Stimulated activated CD8-positive, alpha-beta memory T cell treated with anti-CD3 and anti-CD28 coated beads, Interleukin-4, amount 100 ng/mL, for 1 hour (primary cell): ENCODE results near the gene RPS19BP1.

Experiments
- DNase-seq, 2 donors: peaks; one replicate each; pipeline ENCODE4 v3.0.0-alpha.2; 2020; ENCODE audit warnings: low read depth in 2 of 2, low spot score in 1 of 2

RPS19BP1 gene

DNA sequence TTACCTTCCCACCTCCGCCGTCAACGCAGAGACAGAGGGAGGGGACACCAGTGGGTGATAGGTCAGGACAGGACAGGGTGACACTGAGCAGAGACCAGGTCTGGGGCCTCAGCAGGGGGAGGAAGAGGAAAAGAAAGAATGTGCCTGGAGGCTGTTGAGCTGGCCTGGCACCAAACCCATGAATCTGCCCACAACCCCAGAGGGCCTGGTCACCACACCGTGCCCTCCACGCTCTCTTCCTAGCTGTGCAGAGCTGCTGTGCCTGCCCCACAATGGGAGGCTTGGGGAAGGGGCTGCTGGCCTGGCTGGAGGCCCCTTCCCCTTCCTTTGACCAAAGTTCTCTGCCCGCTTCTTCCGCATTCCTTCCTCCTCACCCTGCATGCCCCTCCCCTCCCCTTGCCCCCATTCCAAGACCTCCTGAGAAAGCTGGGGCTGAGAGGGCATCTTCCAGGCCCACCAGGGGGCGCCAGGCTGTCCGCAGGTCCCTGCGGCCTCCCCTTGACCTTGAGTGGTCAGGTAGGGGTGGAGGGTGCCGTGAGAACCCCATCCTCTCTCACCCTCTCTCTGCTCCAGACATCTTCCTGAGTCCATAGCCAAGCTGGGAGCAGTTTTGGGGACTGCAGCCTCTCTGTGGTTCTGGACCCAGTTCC, 27.0 kb upstream of the RPS19BP1 start:
- DNase-seq = no peak

DNA sequence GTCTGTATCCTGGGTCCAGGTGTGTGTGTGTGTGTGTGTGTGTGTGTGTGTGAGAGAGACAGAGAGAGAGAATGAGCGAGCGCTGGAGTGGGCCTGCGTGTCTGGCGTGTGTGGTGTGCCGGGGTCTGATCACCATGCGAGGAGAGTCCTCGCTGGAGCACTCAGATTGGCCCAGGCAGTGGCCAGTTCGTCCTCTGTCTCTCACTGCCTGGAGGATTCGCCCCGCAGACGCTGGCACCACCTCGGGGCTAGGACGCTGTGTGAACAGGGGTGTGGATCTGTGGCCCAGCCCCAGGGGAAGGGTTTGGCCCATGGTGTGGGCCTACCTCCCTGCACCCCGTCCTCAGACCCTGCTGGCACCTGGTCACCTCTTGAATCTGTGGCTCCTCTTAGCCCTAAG, 26.4 kb upstream of the RPS19BP1 start:
- DNase-seq = no peak

DNA sequence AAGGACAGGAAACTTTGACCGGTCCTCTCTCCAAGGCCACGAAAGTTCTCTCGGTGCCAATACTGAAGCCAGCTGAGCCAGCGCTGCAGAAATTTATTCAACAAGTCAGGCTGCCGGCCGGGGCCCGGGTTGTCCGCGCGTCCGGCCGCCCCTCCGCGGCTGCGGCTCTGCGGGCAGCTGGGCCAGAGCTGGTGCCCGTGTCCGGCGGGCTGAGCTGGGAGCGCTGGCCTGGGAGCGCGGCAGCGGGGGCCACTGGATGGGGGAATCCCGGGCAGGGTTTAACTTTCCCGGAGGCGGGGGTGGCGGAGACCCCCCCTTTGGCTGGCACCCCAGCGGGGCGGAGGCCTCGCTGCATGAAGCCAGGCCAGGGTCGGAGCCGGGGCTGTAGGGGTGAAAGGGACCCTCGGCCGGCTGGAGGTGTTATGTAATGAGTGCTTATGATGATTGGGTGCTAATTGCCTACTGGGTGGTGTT, 25.7 kb upstream of the RPS19BP1 start:
- DNase-seq = no peak

DNA sequence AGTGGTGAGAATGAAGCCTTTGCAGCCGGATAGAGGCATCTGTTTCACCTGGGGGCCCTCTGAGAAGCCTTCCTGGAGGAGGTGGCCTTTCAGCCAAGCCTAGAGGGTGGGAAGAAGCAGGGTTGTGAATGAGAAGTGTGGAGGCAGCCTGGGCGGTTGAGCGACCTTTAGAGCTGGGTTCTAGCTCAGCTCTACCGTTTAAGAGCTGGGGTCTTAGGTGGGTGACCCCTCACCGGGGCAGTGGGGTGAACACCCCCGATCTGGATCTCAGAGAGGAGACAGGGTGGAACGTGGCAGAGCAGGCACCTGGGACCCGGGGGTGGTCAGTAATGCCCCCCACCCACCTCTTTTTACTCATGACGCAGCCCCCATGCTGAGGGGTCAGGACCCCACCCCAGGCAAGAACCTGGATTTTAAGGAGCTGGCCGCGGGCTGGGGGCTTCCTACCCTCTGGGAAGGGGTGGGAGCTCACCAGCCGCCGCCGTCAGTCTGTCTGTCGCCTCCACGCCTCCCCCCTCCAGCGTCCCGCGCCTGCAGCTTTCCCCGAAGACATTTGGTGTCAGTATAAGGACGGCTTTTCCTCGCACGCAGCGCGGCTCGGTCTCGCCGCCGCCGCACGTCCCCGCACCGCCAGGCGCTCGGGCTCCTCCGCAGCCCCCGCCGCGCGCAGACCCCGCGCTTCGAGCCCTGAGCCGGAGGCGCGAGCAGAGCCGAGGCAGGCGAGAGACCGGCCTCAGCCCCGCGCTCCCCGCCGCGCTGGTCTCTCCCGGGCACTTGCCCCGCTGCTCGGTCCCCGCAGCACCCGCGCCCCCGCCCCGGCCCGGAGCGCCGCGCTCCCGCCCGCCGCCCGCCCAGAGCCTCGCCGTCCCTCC, 24.7 kb upstream of the RPS19BP1 start:
- DNase-seq = no peak

DNA sequence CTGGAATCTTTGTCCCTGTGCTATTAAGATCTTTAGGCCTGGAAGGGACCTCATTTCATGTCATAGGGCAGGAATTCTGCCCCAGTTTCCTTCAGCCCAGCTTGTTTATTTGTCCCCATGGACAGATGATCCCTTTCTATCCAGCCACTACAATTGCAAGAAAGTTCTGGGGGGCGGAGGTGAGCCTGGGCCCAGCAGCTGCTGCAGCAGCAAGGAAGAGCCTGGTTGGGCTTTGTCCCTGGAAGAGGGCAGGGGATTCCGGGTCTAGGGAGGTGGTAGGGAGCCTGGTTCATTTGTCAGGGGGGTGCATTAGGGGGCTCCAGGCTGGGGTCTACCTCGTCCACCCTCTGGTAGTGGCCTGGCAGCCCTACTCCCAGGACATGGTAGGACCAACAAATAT, 21.6 kb upstream of the RPS19BP1 start:
- DNase-seq = no peak

DNA sequence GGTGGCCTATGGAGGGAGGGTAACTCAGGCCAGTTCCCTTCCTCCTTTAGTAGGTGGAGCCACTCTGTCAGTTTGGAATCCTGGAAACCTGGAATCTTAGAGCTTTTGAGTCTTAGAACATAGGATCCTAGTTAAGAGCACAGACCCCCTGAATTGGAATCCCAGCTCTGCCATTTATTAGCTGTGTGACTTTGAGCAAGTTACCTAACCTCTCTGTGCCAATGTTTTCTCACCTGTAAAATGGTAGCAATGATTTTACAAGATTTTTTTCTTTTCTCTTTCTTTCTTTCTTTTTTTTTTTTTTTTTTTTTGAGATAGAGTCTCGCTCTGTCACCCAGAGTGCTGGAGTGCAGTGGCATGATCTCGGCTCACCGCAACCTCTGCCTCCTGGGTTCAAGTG, 20.9 kb upstream of the RPS19BP1 start:
- DNase-seq = no peak

DNA sequence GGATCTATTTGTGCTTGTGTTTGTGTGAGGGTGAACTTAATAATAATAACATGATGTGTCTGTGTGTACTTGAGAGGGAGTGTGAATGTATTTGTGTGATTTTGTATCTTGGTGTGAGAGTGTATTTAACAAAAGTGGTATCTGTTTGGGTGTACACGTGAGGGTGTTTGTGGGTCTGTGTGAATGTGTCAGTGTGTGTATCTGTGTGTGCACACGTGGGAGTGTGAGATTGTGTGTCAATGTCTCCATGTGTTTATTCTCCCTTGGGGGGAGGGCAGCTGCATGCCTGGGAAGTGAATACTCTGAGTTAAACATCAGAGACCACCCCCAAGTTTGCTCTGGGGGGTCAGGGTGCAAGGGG, 15.0 kb upstream of the RPS19BP1 start:
- no peak for DNase-seq

DNA sequence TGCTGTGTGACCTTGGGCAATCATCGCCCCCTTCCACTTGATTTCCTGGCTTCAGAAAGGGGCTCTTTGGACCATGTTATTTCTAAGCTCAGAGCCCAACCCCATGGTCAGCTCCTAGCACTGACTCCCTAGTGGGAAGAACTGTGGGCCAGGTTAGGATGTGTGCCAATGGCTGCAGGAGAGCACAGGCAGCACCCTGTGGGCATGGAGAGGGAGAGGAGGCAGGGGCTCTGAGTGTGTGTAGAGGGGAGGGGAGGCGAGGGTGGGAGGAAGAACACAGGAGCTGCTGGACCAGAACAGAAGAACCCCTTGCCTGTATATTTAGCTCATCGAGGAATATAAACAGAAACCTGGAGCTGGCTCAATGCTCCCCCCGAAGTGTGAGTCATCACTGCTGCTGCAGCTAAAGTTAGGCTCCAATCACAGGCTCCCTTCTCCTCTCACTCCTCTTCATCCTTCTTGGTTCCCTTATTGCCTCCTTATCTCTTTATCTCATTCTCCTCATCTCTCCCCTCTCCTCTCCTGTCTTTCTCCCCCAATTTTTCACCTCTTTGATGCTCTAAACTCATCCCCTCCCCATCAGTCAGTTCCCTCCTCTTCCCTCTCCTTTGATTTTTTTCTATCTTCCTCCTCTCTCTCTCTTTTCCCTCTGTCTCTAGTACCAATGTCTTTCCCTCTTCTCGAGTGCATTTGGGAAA, 14.5 kb upstream of the RPS19BP1 start:
- no peak for DNase-seq

DNA sequence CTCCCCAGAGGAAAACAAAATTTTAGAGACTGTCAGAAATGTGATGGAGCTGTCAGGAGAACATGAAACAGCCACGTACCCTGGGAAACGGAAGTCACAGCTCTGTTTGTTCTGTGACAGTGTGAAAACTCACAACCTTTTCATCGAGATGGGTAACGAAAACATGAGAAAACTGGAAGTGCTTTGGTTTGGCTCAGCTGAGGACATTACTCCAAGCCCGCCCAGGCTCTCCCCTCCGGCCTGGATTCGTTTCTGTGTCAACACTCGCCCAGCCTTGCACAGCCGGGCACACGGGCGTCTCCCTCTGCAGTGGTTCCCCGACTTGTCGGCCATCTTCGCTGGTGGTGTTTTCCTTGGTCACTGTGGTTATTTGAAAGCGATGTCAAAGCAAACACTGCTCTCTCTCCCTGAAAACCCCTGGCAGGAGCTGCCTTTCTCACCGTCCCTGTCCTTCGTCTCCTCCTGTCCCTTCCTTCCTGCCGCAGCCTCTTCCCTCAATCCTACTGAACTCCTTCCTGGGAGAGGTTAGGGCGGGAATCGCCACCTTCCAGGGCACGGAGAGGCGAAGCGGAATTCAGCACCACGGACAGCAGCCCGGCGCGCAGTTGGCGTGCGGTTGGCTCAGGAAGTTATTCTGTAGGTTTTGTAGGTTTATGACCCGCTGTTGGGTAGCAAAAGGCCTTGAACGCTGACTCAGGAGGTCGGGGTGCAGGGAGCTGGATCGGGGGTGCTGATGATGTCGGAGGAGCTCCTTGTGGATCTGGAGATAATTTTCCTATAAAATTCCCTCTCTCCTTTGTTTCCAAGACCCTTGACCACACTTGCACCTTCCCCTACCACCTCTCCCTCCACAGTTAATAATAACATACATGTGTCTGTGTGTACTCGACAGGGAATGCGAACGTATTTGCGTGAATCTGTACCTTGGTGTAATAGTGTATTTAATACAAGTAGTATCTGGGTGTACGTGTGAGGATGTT, 13.1 kb upstream of the RPS19BP1 start:
- peak; percentile 41 to 51 for DNase-seq

DNA sequence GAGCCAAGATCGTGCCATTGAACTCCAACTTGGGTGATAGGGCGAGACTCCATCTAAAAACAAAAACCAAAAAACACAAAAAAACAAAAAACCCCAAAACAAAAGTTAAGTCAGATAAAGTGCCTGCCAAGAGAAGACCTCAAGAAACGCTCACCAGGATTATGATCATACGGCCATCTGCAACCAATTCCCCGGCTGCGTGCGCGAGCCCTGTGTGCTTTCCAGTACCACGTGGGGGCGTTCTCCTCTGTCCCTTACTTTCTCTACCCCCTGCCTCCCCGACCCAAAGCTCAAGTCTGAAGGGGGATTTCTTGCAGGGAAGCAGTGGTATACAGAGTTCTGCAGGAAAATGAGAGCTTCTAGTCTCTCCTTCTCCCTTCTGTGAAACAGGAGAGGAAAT, 10.5 kb upstream of the RPS19BP1 start:
- no peak for DNase-seq

DNA sequence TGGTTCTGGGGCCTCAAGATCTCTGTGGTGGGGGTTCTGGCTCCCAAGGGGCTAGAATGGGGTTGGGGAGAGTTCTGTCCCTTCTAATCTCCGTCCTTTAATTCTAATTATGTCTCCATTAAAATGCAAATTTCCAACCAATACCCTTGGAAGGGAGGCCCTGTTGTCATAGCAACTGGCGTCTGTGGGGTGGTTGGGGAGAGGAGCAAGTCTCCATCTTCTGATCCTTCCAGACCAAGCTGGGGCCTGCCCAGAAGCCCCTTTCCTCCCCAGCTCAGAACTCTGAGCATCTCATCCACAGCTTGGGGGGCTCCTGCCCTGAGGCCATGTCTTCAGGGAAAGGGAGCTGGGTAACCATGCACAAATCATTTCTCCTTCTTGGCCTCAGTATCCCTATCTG, 5.4 kb upstream of the RPS19BP1 start:
- DNase-seq = no peak

DNA sequence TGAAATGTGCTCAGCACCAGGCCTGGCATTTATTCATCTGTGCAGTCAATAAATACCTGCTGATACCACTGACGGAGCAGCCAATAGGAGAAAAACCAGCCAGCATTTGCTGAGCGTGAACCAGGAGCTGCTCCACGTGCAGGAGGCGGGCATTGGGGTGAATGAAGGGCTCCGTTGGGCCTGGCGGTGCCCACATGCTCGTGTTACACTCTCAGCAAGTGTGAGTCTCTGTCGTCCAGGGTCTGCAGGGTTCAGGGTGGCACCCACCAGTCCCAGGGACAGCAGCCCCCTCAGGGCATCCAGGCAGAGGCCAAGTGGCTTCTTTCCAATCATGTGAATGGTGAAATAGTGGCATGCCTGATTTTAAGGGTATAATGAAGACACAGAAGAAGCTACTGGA, 4.2 kb upstream of the RPS19BP1 start:
- no peak for DNase-seq

DNA sequence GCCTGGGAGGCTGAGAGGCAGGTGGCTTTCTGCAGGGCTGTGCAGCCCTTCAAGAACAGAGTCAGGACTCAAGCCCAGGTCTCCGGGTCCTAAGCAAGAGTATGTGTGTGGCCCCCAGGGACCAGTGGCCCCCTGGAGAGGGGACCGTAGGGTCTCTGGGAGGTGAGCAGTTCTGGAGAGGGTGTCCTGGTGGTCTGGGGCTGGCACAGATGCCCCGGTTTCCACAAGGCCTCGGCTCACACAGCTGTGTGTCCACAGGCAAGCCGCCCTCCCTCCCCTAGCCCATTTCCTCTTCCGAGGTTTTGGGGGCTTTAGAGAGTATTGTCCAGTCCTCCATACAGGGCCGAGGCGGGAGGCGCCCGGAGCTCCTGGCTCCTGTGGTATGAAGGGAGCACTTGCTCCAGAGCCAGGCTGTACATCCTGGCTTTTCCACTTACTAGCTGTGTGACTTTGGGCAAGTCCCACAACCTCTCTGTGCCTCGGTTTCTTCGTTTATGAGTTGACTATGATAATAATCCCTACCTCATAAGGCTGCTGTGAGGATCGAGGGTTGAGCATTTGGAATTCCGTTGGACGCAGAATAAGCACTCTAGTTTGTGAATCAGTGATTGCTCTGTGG, 3.4 kb upstream of the RPS19BP1 start:
- no peak for DNase-seq

DNA sequence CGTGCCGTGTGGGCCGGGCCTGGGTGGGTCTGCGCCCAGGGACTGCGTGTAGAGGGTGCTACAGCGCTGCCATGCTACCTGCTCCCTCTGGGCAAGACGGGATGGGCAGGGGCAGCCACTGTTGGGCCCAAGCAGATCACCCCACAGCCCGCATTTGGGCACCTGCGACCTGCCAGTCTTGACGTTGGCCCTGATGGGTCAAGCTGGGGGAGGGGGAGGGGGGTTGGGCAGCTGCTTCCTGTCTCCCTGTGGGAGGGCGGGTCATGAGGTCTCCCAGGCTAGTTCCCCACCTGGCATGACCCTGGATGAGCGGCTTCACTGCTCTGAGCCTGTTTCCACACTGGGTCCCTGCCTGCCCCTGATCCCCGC, 2.8 kb upstream of the RPS19BP1 start:
- DNase-seq = no peak

DNA sequence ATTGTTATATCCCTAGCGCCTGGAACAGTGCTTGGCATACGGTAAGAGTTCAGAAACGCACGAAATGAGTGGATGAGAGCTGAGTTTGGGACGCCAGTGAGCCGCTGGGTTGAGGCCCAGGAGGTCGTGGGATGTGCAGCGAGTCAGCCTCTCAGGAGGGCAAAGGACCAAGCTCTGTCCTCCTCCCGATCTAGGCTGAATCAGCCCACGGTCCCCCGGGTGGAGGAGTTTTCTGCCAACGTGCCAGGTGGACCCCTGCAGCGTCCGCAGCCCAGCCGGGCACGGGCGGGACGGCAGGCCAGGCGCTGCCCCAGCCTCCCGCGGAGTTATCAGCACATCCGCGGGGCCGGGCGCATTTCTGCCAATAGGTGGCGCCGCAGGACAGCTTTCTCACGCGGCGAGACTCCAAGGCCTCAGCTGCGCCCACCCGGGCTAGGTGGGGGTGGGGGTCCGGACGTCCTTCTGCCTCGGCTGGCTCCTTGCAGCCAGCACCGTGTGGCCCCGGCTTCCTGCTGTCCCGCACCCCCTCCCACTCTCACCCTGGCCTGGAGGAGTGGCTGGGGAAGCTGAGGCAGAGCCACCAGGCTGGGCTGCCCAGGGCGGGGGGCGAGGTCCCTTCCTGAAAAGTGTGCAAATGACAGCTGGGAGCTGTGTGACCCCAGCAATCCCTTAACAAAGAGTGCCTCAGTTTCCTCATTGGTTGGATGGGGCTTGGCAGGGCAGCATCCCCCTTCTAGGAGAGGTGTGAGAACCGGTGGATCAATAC, 2.2 kb upstream of the RPS19BP1 start:
- peak; percentile 64 to 67 for DNase-seq

DNA sequence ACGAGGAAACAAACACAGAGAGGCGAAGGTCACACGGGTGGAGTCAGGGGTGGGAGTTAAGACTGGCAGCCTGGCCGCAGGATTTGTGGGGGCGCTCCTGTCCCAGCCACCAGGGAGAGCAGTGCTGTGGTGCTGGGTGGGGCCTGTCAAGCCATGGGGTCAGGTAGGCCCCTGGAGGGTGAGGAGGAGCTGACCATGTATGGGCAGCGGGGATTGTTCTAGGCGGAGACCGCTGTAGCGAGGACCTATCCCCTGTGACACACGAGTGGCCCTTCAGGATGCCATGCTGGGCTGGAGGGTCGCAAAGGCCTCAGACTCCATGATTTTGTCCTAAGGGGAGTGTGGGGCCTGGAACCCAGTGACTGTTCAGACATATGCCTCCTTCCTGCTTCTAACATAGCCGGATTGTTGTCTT, 1.6 kb upstream of the RPS19BP1 start:
- DNase-seq = no peak

DNA sequence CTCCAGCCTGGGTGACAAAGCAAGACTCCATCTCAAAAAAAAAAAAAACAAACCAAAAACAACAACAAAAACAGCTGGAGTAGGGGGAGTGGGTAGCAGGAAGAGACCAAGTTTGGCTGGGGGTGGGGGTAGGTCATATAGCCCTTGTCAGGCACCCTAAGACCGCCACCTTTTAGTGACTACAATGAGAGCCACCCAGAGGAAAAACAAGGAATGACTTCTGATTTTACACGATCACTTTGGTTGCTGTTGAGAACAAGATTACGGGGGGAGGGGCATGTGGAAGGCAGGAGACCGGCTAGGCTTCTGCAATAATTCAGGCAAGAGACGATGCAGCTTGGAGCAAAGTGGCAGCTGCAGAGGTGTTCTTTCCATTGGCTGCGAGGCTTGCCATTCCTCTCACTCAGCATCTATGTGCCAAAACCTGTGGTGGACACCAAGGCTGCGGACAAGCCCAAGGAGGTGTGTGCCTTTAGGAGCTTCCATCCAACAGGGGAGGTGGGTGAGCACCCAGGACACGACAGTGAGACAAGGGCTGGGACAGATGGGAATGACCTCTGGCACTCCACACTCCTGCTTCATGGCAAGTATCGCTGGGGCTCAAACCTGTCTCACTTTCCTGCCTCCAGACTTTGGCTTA, 1.7 kb downstream of the RPS19BP1 start:
- no peak for DNase-seq

DNA sequence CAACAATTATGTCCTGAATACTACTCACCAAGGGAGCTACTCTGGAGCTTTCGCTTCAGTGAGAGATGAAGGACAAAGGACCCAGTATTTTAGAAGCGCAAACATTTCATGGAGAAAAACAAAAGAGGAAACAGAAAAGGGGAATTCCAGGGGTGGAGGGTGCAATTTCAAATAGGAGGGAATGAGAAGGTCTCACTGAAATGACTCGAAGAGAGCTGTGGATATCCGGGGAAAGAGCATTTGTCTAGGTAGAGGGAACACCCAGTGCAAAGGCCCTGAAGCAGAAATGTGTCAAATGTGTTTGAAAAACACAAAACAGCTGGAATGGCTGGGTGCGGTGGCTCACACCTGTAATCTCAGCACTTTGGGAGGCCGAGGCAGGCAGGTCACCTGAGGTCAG, 2.4 kb downstream of the RPS19BP1 start:
- no peak for DNase-seq

DNA sequence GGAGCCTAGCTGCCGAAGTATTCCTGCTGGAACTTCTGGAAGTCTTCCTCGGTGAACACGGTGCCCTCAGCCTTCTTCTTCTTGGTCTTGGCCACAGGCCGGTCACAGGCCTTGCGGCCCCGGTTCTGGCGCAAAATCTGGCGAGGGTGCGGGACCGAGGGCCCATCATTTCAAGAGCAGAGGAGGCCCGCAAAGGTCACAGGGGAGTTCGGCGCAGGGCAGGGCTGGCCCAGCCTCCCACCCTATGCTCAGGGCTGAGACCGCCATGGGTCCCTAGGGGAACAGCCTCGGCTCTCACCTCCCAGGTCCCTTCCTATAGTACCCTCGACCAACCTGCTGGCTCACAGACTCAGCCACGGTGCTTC, 3.1 kb downstream of the RPS19BP1 start:
- DNase-seq = no peak
